Renal pelvis (tissue), 4 donors: Measurements from ENCODE around the gene NQO2. TPM values are rescaled to one million over a fixed set of nuclear protein-coding genes. Genes with fewer than 3 reads are reported as not detected.

Experiments
- DNase-seq: peaks from one replicate; pipeline ENCODE4 v3.0.0-alpha.2; 2013
- polyA plus RNA-seq, 3 donors: library from polyadenylated mRNA; unstranded; fragments of 120-200 nt; gene quantifications; one replicate each; pipeline ENCODE4 v1.2.1, GENCODE V29; 2013; ENCODE audit not compliant: insufficient read length in 3 of 3

Gene NQO2
- polyA plus RNA-seq, 3 donors: 67.2 to 88.7 (median 74.8) TPM

DNA sequence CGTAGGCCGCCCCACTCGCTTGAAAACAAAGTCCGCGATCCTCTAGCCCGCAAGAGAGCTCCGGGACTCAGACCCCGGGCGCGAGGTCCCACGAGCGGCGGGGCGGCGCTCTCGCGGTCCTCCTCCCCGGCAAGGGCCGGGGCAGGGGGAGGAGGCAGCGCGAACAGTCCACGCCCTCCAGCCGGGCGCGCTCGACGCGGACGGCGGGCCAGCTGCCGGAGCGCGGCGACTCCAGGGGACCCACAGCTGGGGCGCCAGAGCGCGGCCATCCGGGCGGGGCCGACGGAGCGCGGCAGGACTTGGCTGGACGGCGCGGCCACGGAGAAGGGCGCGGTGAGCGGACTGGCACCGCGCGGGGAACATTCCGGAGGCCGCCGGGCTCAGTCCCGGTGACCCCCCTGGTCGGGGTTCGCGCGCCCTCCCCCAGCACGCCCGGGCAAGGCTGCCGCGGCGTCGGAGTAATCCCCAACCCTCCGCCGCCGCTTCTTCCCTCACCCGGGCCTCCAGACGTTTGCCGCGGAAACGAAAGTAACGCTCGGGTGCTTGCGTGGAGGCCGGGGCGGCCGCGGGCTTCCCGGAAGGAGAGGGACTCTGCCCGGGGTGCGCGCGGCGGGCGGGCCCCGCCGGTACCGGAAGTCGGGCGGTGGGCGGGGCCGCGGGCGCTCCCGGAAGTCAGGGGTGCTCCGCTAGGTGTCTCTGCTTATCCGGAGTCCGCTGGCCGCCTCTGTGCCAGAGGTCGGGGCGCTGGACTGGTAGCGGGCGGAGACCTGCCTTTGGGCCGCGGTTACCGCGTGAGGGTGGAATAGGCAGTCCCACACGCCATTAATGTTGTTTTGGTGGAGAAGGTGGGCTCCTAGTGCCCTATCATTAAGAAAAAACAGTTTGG is 68.9 kb downstream of the NQO2 start, which contains the start of gene RIPK1:
Gene RIPK1, plus strand, starts transcription at position 166 of the 886 bp plus-strand sequence. CDS start 8,330 bp downstream, outside the sequence.
- DNase-seq: peak; percentile 90

Other genes starting within 250 kb of the NQO2 start
- 1 to 10 TPM; 1.1 to 1.7 (median 1.5) TPM for gene MYLK4, start 249.0 kb upstream of the NQO2 start, polyA plus RNA-seq
- 10 to 100 TPM; 51.6 to 58.1 (median 54.0) TPM for gene WRNIP1, start 234.5 kb upstream of the NQO2 start, polyA plus RNA-seq
- gene SERPINB1, start 158.0 kb upstream of the NQO2 start, polyA plus RNA-seq: 10 to 100 TPM; 14.7 to 19.8 (median 17.1) TPM
- gene SERPINB9, start 96.6 kb upstream of the NQO2 start, polyA plus RNA-seq: 10 to 100 TPM in 2 of 3 donors, 1 to 10 TPM in 1; 9.5 to 12.3 (median 11.9) TPM
- 10 to 100 TPM; 82.2 to 86.0 (median 84.7) TPM for gene SERPINB6, start 28.3 kb upstream of the NQO2 start, polyA plus RNA-seq
- 10 to 100 TPM; 23.7 to 26.3 (median 25.9) TPM for gene RIPK1, start 68.6 kb downstream of the NQO2 start, polyA plus RNA-seq
- gene BPHL, start 118.8 kb downstream of the NQO2 start, polyA plus RNA-seq: 10 to 100 TPM; 54.5 to 75.9 (median 74.9) TPM
- gene TUBB2A, start 157.7 kb downstream of the NQO2 start, polyA plus RNA-seq: 10 to 100 TPM; 54.5 to 84.7 (median 55.5) TPM
- 100 to 1,000 TPM; 113 to 157 (median 126) TPM for gene TUBB2B, start 227.8 kb downstream of the NQO2 start, polyA plus RNA-seq